Spleen (tissue), 7 donors: ENCODE measurements around the gene SNCA.

Source experiments
- POLR2A ChIP-seq, 3 donors: fragments of 450-650 bp; IDR thresholded peaks; one replicate each; pipeline ENCODE4 v1.5.1; 2017; ENCODE audit warnings: antibody characterized with exemption in 3 of 3, mild to moderate bottlenecking in 1 of 3
- TF ChIP-seq, protein P1 (sequence below), 11 experiments: fragments of 200-600 bp in 7 of 11; fragments of 450-650 bp in 4 of 11; sonication (generic) in 4 of 11; IDR thresholded peaks in 8 of 11; conservative IDR thresholded peaks in 3 of 11; 1 replicate in 7 of 11; 2 replicates in 4 of 11; pipeline versions ENCODE4 v1.4.0 to v1.8.0; 2016 to 2021; ENCODE audit warnings: antibody characterized with exemption in 11 of 11, inconsistent platforms in 4 of 11, mild to moderate bottlenecking in 1 of 11
- donor health status: DM: no; HTN: no; CAD: no; lungs with moderate emphysema.
- donor health status: DM: no; HTN: no; CAD: no.
- donor health status: DM: no; HTN: no; CAD: no.

DNA sequence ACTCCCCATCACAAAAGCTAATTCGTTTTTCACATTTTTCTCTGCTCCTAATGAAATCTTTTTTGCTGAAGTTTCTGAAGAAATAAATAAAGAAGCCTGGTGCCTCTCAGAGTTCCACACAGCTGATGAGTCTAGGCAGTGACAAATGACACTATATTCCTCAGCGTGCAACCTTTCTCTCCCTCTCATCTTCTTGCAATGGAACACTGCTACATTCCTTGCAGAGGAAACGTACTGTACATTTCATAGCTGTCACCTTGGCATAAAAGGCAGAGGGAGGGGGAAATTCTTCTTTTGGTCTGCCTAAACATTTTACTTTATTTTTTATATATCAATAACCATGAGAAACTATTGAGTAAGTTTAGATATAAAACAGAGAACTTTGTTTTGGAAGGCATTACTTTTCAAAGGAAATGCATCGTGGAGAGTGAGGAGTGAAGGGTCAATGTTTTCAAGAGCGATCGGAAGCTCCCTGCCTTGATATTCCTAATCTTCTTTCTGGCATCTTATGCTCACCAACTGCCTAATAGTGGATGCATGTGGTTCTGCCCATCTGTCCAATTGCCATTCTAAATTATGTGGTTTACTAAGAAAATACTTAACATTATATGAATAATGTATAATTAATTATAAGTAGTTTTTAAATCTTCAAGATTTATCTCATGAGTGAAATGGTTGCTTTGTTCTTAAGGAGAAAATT is 29.4 kb downstream of the SNCA start:
- TF ChIP-seq, protein P1, sequence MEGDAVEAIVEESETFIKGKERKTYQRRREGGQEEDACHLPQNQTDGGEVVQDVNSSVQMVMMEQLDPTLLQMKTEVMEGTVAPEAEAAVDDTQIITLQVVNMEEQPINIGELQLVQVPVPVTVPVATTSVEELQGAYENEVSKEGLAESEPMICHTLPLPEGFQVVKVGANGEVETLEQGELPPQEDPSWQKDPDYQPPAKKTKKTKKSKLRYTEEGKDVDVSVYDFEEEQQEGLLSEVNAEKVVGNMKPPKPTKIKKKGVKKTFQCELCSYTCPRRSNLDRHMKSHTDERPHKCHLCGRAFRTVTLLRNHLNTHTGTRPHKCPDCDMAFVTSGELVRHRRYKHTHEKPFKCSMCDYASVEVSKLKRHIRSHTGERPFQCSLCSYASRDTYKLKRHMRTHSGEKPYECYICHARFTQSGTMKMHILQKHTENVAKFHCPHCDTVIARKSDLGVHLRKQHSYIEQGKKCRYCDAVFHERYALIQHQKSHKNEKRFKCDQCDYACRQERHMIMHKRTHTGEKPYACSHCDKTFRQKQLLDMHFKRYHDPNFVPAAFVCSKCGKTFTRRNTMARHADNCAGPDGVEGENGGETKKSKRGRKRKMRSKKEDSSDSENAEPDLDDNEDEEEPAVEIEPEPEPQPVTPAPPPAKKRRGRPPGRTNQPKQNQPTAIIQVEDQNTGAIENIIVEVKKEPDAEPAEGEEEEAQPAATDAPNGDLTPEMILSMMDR (IDR thresholded peaks at IDR 0.05 in 8 of 11, conservative IDR thresholded peaks at IDR 0.05 in 3 of 11): no peak
- TF ChIP-seq POLR2A (IDR thresholded peaks at IDR 0.05): no peak
